ENCODE results near the gene QKI. TPM values are rescaled to one million over a fixed set of nuclear protein-coding genes. Genes with fewer than 3 reads are reported as not detected.

Gene QKI
- total RNA-seq, 2 donors from 2014 or later, result 127 to 192 TPM

GRCh38 chr6:163485388-163485851 lies 70.9 kb downstream of the QKI start:
- peaks cover 16 to 19% of the 10 kb centered on the region in 2 donors for H3K4me1 ChIP-seq (ENCODE audit: control insufficient read depth in 1 of 2, low read depth in 2 of 2)
- DNase-seq (ENCODE audit: low spot score), result no peak
- no peak for TF ChIP-seq CTCF (IDR thresholded peaks at IDR 0.05)

GRCh38 chr6:163486821-163487220 lies 72.3 kb downstream of the QKI start:
- Histone ChIP-seq H3K4me3 (no peak overlapping the region), H3K4me1 (ENCODE audit: control insufficient read depth in 1 of 2, low read depth in 2 of 2) (peaks cover 19 to 28% of the 10 kb centered on the region in 2 donors), H3K27me3 (replicated peaks; ENCODE audit: insufficient read depth) (no peaks in the 10 kb centered on the region)

More at GRCh38 chr6:163485388-163485851, 70.9 kb downstream of the QKI start:
- ATAC-seq (ENCODE audit: insufficient number of reproducible peaks, low FRiP score, low read depth), result no peak
- H3K9me3 ChIP-seq, result no peaks in the 10 kb centered on the region
- H3K36me3 ChIP-seq, result no peaks in the 10 kb centered on the region
- H3K4me3 ChIP-seq, result no peak overlapping the region
- H3K27me3 ChIP-seq (replicated peaks; ENCODE audit: insufficient read depth), result no peaks in the 10 kb centered on the region
- H3K27ac ChIP-seq, result no peak overlapping the region

GRCh38 chr6:163487606-163488005 lies 73.1 kb downstream of the QKI start:
- peaks cover 19 to 28% of the 10 kb centered on the region in 2 donors for H3K4me1 ChIP-seq (ENCODE audit: control insufficient read depth in 1 of 2, low read depth in 2 of 2)
- no peak for ATAC-seq (ENCODE audit: insufficient number of reproducible peaks, low FRiP score, low read depth)

More at GRCh38 chr6:163486821-163487220, 72.3 kb downstream of the QKI start:
- TF ChIP-seq CTCF (IDR thresholded peaks at IDR 0.05), result no peak
- DNase-seq (ENCODE audit: low spot score) (no peak), ATAC-seq (ENCODE audit: insufficient number of reproducible peaks, low FRiP score, low read depth) (no peak)
- Histone ChIP-seq H3K36me3 (no peaks in the 10 kb centered on the region), H3K27ac (no peak overlapping the region), H3K9me3 (no peaks in the 10 kb centered on the region)

GRCh38 chr6:163489584-163489983 lies 75.1 kb downstream of the QKI start:
- H3K9me3 ChIP-seq, result no peaks in the 10 kb centered on the region
- no peak for DNase-seq (ENCODE audit: low spot score)
- TF ChIP-seq CTCF (IDR thresholded peaks at IDR 0.05), result no peak
- H3K27ac ChIP-seq, result no peak overlapping the region
- no peak overlapping the region for H3K4me3 ChIP-seq
- H3K4me1 ChIP-seq (ENCODE audit: control insufficient read depth in 1 of 2, low read depth in 2 of 2), result peaks cover 19 to 28% of the 10 kb centered on the region in 2 donors
- H3K36me3 ChIP-seq, result no peaks in the 10 kb centered on the region
- H3K27me3 ChIP-seq (replicated peaks; ENCODE audit: insufficient read depth), result no peaks in the 10 kb centered on the region
- ATAC-seq (ENCODE audit: insufficient number of reproducible peaks, low FRiP score, low read depth), result no peak

More at GRCh38 chr6:163487606-163488005, 73.1 kb downstream of the QKI start:
- TF ChIP-seq CTCF (IDR thresholded peaks at IDR 0.05), result no peak
- H3K9me3 ChIP-seq, result no peaks in the 10 kb centered on the region
- no peak overlapping the region for H3K4me3 ChIP-seq
- DNase-seq (ENCODE audit: low spot score), result no peak
- H3K27me3 ChIP-seq (replicated peaks; ENCODE audit: insufficient read depth), result no peaks in the 10 kb centered on the region
- no peaks in the 10 kb centered on the region for H3K36me3 ChIP-seq
- H3K27ac ChIP-seq, result no peak overlapping the region

- H3K36me3 ChIP-seq, result no peaks in the 10 kb centered on the region
- H3K4me3 ChIP-seq, result no peak overlapping the region
- TF ChIP-seq CTCF (IDR thresholded peaks at IDR 0.05), result no peak
- ATAC-seq (ENCODE audit: insufficient number of reproducible peaks, low FRiP score, low read depth) (no peak), DNase-seq (ENCODE audit: low spot score) (peak; percentile 9)
- no peaks in the 10 kb centered on the region for H3K9me3 ChIP-seq
- H3K27ac ChIP-seq, result no peak overlapping the region
- H3K4me1 ChIP-seq (ENCODE audit: control insufficient read depth in 1 of 2, low read depth in 2 of 2), result peaks cover 21 to 28% of the 10 kb centered on the region in 2 donors
- no peaks in the 10 kb centered on the region for H3K27me3 ChIP-seq (replicated peaks; ENCODE audit: insufficient read depth)
Measured at GRCh38 chr6:163490826-163491577, 76.5 kb downstream of the QKI start.

Measured in thoracic aorta (tissue), 2 donors.